ENCODE measurements around the gene NIPAL3. TPM values are rescaled to one million over a fixed set of nuclear protein-coding genes. Genes with fewer than 3 reads are reported as not detected.

Gene NIPAL3
- total RNA-seq, 1 experiment from 2014 or later, result 6.5 TPM

- Histone ChIP-seq H3K27ac (ENCODE audit: low read depth, low read length, poor library complexity, severe bottlenecking) (no peak overlapping the region), H3K4me3 (ENCODE audit: low read depth, low read length, poor library complexity, severe bottlenecking) (no peak overlapping the region), H3K36me3 (ENCODE audit: insufficient read depth, low read length, poor library complexity, severe bottlenecking) (no peaks in the 10 kb centered on the region), H3K9me3 (ENCODE audit: low read depth, low read length, poor library complexity, severe bottlenecking) (no peaks in the 10 kb centered on the region), H3K4me1 (ENCODE audit: insufficient read depth, low read length, poor library complexity, severe bottlenecking) (no peaks in the 10 kb centered on the region), H3K27me3 (replicated peaks; ENCODE audit: insufficient read depth, low read depth, low read length, poor library complexity) (no peaks in the 10 kb centered on the region)
- CTCF ChIA-PET, result interaction anchor here (1.0 kb wide), 1 partner anchor 550 kb away, joined by 3 read pairs; no protein-coding TSS in a partner anchor
- BruUV-seq (replicated peaks), result no TSS peak
- peak; percentile 31 for DNase-seq (ENCODE audit: low spot score)
- intact Hi-C loops (cut with micrococcal nuclease; ENCODE audit: unreplicated experiment), result no loop called here
- POLR2A ChIA-PET (ENCODE audit: low non-redundant PET), result no interaction called here
- TF ChIP-seq EZH2 (IDR thresholded peaks at IDR 0.05; ENCODE audit: borderline replicate concordance, low read depth, low read length, poor library complexity, severe bottlenecking), result no peak
- TF ChIP-seq CTCF (conservative IDR thresholded peaks at IDR 0.05; ENCODE audit: low read depth, low read length), result no peak
These were observed 65.5 kb downstream of the NIPAL3 start for GRCh38 chr1:24481101-24481500.

- no peak overlapping the region for H3K4me3 ChIP-seq (ENCODE audit: low read depth, low read length, poor library complexity, severe bottlenecking)
- no peaks in the 10 kb centered on the region for H3K9me3 ChIP-seq (ENCODE audit: low read depth, low read length, poor library complexity, severe bottlenecking)
- DNase-seq (ENCODE audit: low spot score), result no peak
- TF ChIP-seq EZH2 (IDR thresholded peaks at IDR 0.05; ENCODE audit: borderline replicate concordance, low read depth, low read length, poor library complexity, severe bottlenecking), result no peak
- no peaks in the 10 kb centered on the region for H3K4me1 ChIP-seq (ENCODE audit: insufficient read depth, low read length, poor library complexity, severe bottlenecking)
- no peaks in the 10 kb centered on the region for H3K27me3 ChIP-seq (replicated peaks; ENCODE audit: insufficient read depth, low read depth, low read length, poor library complexity)
- no peak overlapping the region for H3K27ac ChIP-seq (ENCODE audit: low read depth, low read length, poor library complexity, severe bottlenecking)
- intact Hi-C loops (cut with micrococcal nuclease; ENCODE audit: unreplicated experiment), result no loop called here
- no peaks in the 10 kb centered on the region for H3K36me3 ChIP-seq (ENCODE audit: insufficient read depth, low read length, poor library complexity, severe bottlenecking)
- ChIA-PET POLR2A (ENCODE audit: low non-redundant PET) (no interaction called here), CTCF (interaction anchor here (0.7 to 1.0 kb wide), 2 partner anchors 20 to 551 kb away, joined by 3 to 5 read pairs; no protein-coding TSS in a partner anchor)
- no TSS peak for BruUV-seq (replicated peaks)
These were observed 66.4 kb downstream of the NIPAL3 start for GRCh38 chr1:24481843-24482610.

GRCh38 chr1:24483441-24483840 lies 67.8 kb downstream of the NIPAL3 start:
- Histone ChIP-seq H3K4me1 (ENCODE audit: insufficient read depth, low read length, poor library complexity, severe bottlenecking) (no peaks in the 10 kb centered on the region), H3K36me3 (ENCODE audit: insufficient read depth, low read length, poor library complexity, severe bottlenecking) (no peaks in the 10 kb centered on the region), H3K9me3 (ENCODE audit: low read depth, low read length, poor library complexity, severe bottlenecking) (no peaks in the 10 kb centered on the region), H3K27ac (ENCODE audit: low read depth, low read length, poor library complexity, severe bottlenecking) (no peak overlapping the region), H3K4me3 (ENCODE audit: low read depth, low read length, poor library complexity, severe bottlenecking) (no peak overlapping the region), H3K27me3 (replicated peaks; ENCODE audit: insufficient read depth, low read depth, low read length, poor library complexity) (no peaks in the 10 kb centered on the region)
- POLR2A ChIA-PET (ENCODE audit: low non-redundant PET), result no interaction called here
- CTCF ChIA-PET, result no interaction called here
- BruUV-seq (replicated peaks), result no TSS peak
- TF ChIP-seq EZH2 (IDR thresholded peaks at IDR 0.05; ENCODE audit: borderline replicate concordance, low read depth, low read length, poor library complexity, severe bottlenecking) (no peak), CTCF (conservative IDR thresholded peaks at IDR 0.05; ENCODE audit: low read depth, low read length) (no peak)
- intact Hi-C loops (cut with micrococcal nuclease; ENCODE audit: unreplicated experiment), result no loop called here
- DNase-seq (ENCODE audit: low spot score), result no peak

GRCh38 chr1:24484199-24484598 lies 68.6 kb downstream of the NIPAL3 start:
- no peaks in the 10 kb centered on the region for H3K27me3 ChIP-seq (replicated peaks; ENCODE audit: insufficient read depth, low read depth, low read length, poor library complexity)
- POLR2A ChIA-PET (ENCODE audit: low non-redundant PET), result no interaction called here
- H3K36me3 ChIP-seq (ENCODE audit: insufficient read depth, low read length, poor library complexity, severe bottlenecking), result no peaks in the 10 kb centered on the region
- no peak for TF ChIP-seq EZH2 (IDR thresholded peaks at IDR 0.05; ENCODE audit: borderline replicate concordance, low read depth, low read length, poor library complexity, severe bottlenecking)
- no peak for TF ChIP-seq CTCF (conservative IDR thresholded peaks at IDR 0.05; ENCODE audit: low read depth, low read length)
- intact Hi-C loops (cut with micrococcal nuclease; ENCODE audit: unreplicated experiment), result no loop called here
- CTCF ChIA-PET, result no interaction called here
- no TSS peak for BruUV-seq (replicated peaks)
- no peaks in the 10 kb centered on the region for H3K9me3 ChIP-seq (ENCODE audit: low read depth, low read length, poor library complexity, severe bottlenecking)
- no peak for DNase-seq (ENCODE audit: low spot score)
- no peak overlapping the region for H3K27ac ChIP-seq (ENCODE audit: low read depth, low read length, poor library complexity, severe bottlenecking)
- no peak overlapping the region for H3K4me3 ChIP-seq (ENCODE audit: low read depth, low read length, poor library complexity, severe bottlenecking)
- H3K4me1 ChIP-seq (ENCODE audit: insufficient read depth, low read length, poor library complexity, severe bottlenecking), result no peaks in the 10 kb centered on the region
